ENCODE measurements around the gene SLC25A38. TPM values are rescaled to one million over a fixed set of nuclear protein-coding genes. Genes with fewer than 3 reads are reported as not detected.
"Not testable (repeated sequence)": the region's sequence is repeated elsewhere in the genome, so short reads cannot be mapped to it uniquely, and the experiment has no call there.

Gene SLC25A38
- total RNA-seq, 1 donor from 2014 or later, result 34.4 TPM

DNA sequence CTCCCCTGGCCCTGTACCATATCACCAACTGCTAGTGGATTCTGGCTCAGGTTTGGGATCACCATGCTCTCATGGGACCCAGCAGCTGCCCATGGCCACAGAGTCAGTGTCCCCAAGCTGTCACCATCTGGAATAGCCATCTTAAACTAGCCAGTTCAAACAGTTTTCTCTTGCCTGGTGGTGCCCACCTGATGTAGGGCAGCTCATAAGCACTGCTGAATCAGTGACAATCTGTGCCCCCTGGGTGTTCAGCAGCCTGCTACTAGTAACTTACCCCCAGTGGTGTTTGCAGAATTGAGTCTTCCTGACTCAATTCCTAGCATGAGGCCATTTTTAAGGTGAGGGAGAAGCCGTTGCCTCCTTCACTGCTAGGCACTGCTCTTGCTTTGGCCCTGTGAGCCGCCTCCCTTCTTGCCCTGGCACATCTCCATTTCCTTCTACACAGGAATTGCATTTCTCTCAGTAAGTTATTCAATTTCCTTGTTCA, 31.3 kb downstream of the SLC25A38 start:
- Mint-ChIP-seq H3K36me3 (ENCODE audit: low read depth, unreplicated experiment) (peaks cover 17% of the 10 kb centered on the region), H3K27ac (ENCODE audit: unreplicated experiment) (no peak overlapping the region), H3K27me3 (ENCODE audit: low read depth, unreplicated experiment) (no peaks in the 10 kb centered on the region), H3K4me3 (ENCODE audit: unreplicated experiment) (no peak overlapping the region), H3K9me3 (ENCODE audit: unreplicated experiment) (no peaks in the 10 kb centered on the region), H3K4me1 (ENCODE audit: low read depth, unreplicated experiment) (peaks cover 20% of the 10 kb centered on the region)
- no peak overlapping the region for H3K4me3 ChIP-seq (ENCODE audit: insufficient read depth, low read depth, low read length)
- H3K27ac ChIP-seq (ENCODE audit: low read depth, low read length), result no peak overlapping the region
- TF ChIP-seq EZH2 (IDR thresholded peaks at IDR 0.05; ENCODE audit: insufficient read depth, low read length) (no peak), CTCF (IDR thresholded peaks at IDR 0.05; ENCODE audit: insufficient read depth, low read depth, low read length) (no peak)
- peaks cover 4% of the 10 kb centered on the region for H3K4me1 ChIP-seq (ENCODE audit: insufficient read depth, low read length)
- H3K27me3 ChIP-seq (ENCODE audit: insufficient read depth, low read length), result no peaks in the 10 kb centered on the region
- H4K20me1 ChIP-seq (ENCODE audit: insufficient read depth, low read length), result peaks cover 63% of the 10 kb centered on the region
- peaks cover 18% of the 10 kb centered on the region for H3K79me2 ChIP-seq (ENCODE audit: insufficient read depth, low read length)
- no peaks in the 10 kb centered on the region for H3K9me3 ChIP-seq (ENCODE audit: insufficient read depth, low read depth, low read length)
- FAIRE-seq, result no peak
- no peak for DNase-seq (ENCODE audit: low read depth)
- H2AFZ ChIP-seq (ENCODE audit: low read depth, low read length), result no peak overlapping the region
- peaks cover 53% of the 10 kb centered on the region for H3K36me3 ChIP-seq (ENCODE audit: insufficient read depth, low read length)
- H3K9ac ChIP-seq (ENCODE audit: low read length), result no peak overlapping the region
- H3K4me2 ChIP-seq (ENCODE audit: low read length), result no peak overlapping the region

GRCh38 chr3:39415302-39415701, 32.1 kb downstream of the SLC25A38 start:
- Mint-ChIP-seq H3K4me1 (ENCODE audit: low read depth, unreplicated experiment) (peaks cover 13% of the 10 kb centered on the region), H3K36me3 (ENCODE audit: low read depth, unreplicated experiment) (peaks cover 12% of the 10 kb centered on the region)
- not testable (repeated sequence) for FAIRE-seq; H3K27me3 ChIP-seq (ENCODE audit: insufficient read depth, low read length); H3K9me3 ChIP-seq (ENCODE audit: insufficient read depth, low read depth, low read length); DNase-seq (ENCODE audit: low read depth); H3K27ac Mint-ChIP-seq (ENCODE audit: unreplicated experiment); H3K9me3 Mint-ChIP-seq (ENCODE audit: unreplicated experiment); H3K9ac ChIP-seq (ENCODE audit: low read length); H3K4me3 ChIP-seq (ENCODE audit: insufficient read depth, low read depth, low read length); H2AFZ ChIP-seq (ENCODE audit: low read depth, low read length); H3K27ac ChIP-seq (ENCODE audit: low read depth, low read length); H3K79me2 ChIP-seq (ENCODE audit: insufficient read depth, low read length); H3K4me1 ChIP-seq (ENCODE audit: insufficient read depth, low read length); H3K4me2 ChIP-seq (ENCODE audit: low read length); H3K4me3 Mint-ChIP-seq (ENCODE audit: unreplicated experiment); H3K27me3 Mint-ChIP-seq (ENCODE audit: low read depth, unreplicated experiment)
- H4K20me1 ChIP-seq (ENCODE audit: insufficient read depth, low read length), result peaks cover 55% of the 10 kb centered on the region
- H3K36me3 ChIP-seq (ENCODE audit: insufficient read depth, low read length), result peaks cover 44% of the 10 kb centered on the region

DNA sequence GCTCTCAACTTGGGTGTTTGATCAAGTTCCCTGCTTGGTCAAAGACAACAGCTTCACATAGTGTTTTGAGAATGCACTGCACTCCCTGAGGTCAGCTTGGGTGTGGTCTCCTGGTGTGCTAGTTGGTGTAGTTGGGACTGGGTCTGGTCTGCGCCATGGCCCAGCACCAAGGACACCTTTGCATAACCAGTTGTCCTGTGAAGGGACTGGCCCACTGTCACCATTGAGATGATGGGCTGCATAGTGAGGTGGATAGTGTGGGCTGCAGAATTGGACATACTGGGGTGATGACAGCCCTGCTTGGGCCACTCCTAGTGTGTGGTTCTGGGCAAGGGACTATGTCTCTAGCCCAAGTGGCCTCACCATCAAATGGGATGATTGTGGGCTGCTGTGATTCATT, 32.8 kb downstream of the SLC25A38 start:
- H3K9ac ChIP-seq (ENCODE audit: low read length), result no peak overlapping the region
- H3K4me1 ChIP-seq (ENCODE audit: insufficient read depth, low read length), result no peaks in the 10 kb centered on the region
- TF ChIP-seq EZH2 (IDR thresholded peaks at IDR 0.05; ENCODE audit: insufficient read depth, low read length), result no peak
- no peak for TF ChIP-seq CTCF (IDR thresholded peaks at IDR 0.05; ENCODE audit: insufficient read depth, low read depth, low read length)
- H3K9me3 ChIP-seq (ENCODE audit: insufficient read depth, low read depth, low read length), result no peaks in the 10 kb centered on the region
- no peak overlapping the region for H3K4me3 ChIP-seq (ENCODE audit: insufficient read depth, low read depth, low read length)
- FAIRE-seq, result no peak
- H3K27ac ChIP-seq (ENCODE audit: low read depth, low read length), result no peak overlapping the region
- no peak overlapping the region for H2AFZ ChIP-seq (ENCODE audit: low read depth, low read length)
- no peaks in the 10 kb centered on the region for H3K27me3 ChIP-seq (ENCODE audit: insufficient read depth, low read length)
- Mint-ChIP-seq H3K27ac (ENCODE audit: unreplicated experiment) (no peak overlapping the region), H3K4me3 (ENCODE audit: unreplicated experiment) (no peak overlapping the region), H3K27me3 (ENCODE audit: low read depth, unreplicated experiment) (no peaks in the 10 kb centered on the region), H3K4me1 (ENCODE audit: low read depth, unreplicated experiment) (peaks cover 9% of the 10 kb centered on the region), H3K9me3 (ENCODE audit: unreplicated experiment) (no peaks in the 10 kb centered on the region), H3K36me3 (ENCODE audit: low read depth, unreplicated experiment) (peaks cover 9% of the 10 kb centered on the region)
- H3K36me3 ChIP-seq (ENCODE audit: insufficient read depth, low read length), result peaks cover 39% of the 10 kb centered on the region
- DNase-seq (ENCODE audit: low read depth), result no peak
- H3K4me2 ChIP-seq (ENCODE audit: low read length), result no peak overlapping the region
- peaks cover 48% of the 10 kb centered on the region for H4K20me1 ChIP-seq (ENCODE audit: insufficient read depth, low read length)
- peaks cover 5% of the 10 kb centered on the region for H3K79me2 ChIP-seq (ENCODE audit: insufficient read depth, low read length)

- DNase-seq (ENCODE audit: low read depth); FAIRE-seq; H3K9ac ChIP-seq (ENCODE audit: low read length); H3K9me3 ChIP-seq (ENCODE audit: insufficient read depth, low read depth, low read length); H3K27ac ChIP-seq (ENCODE audit: low read depth, low read length); H3K27me3 Mint-ChIP-seq (ENCODE audit: low read depth, unreplicated experiment); H2AFZ ChIP-seq (ENCODE audit: low read depth, low read length); H3K4me1 Mint-ChIP-seq (ENCODE audit: low read depth, unreplicated experiment); H3K79me2 ChIP-seq (ENCODE audit: insufficient read depth, low read length); H3K4me1 ChIP-seq (ENCODE audit: insufficient read depth, low read length); H3K27me3 ChIP-seq (ENCODE audit: insufficient read depth, low read length); H3K4me3 Mint-ChIP-seq (ENCODE audit: unreplicated experiment); H3K9me3 Mint-ChIP-seq (ENCODE audit: unreplicated experiment); H3K4me2 ChIP-seq (ENCODE audit: low read length); H3K27ac Mint-ChIP-seq (ENCODE audit: unreplicated experiment); H3K4me3 ChIP-seq (ENCODE audit: insufficient read depth, low read depth, low read length): not testable (repeated sequence)
- peaks cover 29% of the 10 kb centered on the region for H3K36me3 ChIP-seq (ENCODE audit: insufficient read depth, low read length)
- H4K20me1 ChIP-seq (ENCODE audit: insufficient read depth, low read length), result peaks cover 38% of the 10 kb centered on the region
- H3K36me3 Mint-ChIP-seq (ENCODE audit: low read depth, unreplicated experiment), result peaks cover 11% of the 10 kb centered on the region
These were observed 33.8 kb downstream of the SLC25A38 start for GRCh38 chr3:39416998-39417397.

DNA sequence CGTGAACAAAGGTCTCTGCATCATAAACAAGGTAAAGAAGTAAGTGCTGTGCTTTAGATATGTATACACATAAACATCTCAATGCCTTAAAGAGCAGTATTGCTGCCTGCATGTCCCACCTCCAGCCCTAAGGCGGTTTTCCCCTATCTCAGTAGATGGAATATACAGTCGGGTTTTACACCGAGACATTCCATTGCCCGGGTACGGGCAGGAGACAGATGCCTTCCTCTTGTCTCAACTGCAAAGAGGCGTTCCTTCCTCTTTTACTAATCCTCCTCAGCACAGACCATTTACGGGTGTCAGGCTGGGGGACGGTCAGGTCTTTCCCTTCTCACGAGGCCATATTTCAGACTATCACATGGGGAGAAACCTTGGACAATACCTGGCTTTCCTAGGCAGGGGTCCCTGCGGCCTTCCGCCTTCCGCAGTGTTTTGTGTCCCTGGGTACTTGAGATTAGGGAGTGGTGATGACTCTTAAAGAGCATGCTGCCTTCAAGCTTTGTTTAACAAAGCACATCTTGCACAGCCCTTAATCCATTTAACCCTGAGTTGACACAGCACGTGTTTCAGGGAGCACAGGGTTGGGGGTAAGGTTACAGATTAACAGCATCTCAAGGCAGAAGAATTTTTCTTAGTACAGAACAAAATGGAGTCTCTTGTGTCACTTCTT, 35.5 kb downstream of the SLC25A38 start:
- H3K79me2 ChIP-seq (ENCODE audit: insufficient read depth, low read length); H3K4me3 Mint-ChIP-seq (ENCODE audit: unreplicated experiment); H3K27me3 Mint-ChIP-seq (ENCODE audit: low read depth, unreplicated experiment); DNase-seq (ENCODE audit: low read depth); H3K4me1 Mint-ChIP-seq (ENCODE audit: low read depth, unreplicated experiment); H3K27ac Mint-ChIP-seq (ENCODE audit: unreplicated experiment); H3K36me3 Mint-ChIP-seq (ENCODE audit: low read depth, unreplicated experiment); H3K4me2 ChIP-seq (ENCODE audit: low read length); H3K9ac ChIP-seq (ENCODE audit: low read length); H3K27me3 ChIP-seq (ENCODE audit: insufficient read depth, low read length); H3K4me1 ChIP-seq (ENCODE audit: insufficient read depth, low read length); FAIRE-seq; H3K9me3 Mint-ChIP-seq (ENCODE audit: unreplicated experiment); H2AFZ ChIP-seq (ENCODE audit: low read depth, low read length); H3K27ac ChIP-seq (ENCODE audit: low read depth, low read length); H3K4me3 ChIP-seq (ENCODE audit: insufficient read depth, low read depth, low read length); H3K9me3 ChIP-seq (ENCODE audit: insufficient read depth, low read depth, low read length): not testable (repeated sequence)
- Histone ChIP-seq H4K20me1 (ENCODE audit: insufficient read depth, low read length) (peaks cover 21% of the 10 kb centered on the region), H3K36me3 (ENCODE audit: insufficient read depth, low read length) (peaks cover 12% of the 10 kb centered on the region)
